DND-41 (cell line): ENCODE data around the gene DNLZ.

Experiments
- ATAC-seq: fragments of 200-7000 bp; cut with Tn5 transposase; 3 replicates; pipeline ENCODE4 v1.9.1; 2021; ENCODE audit warnings: low read depth; ENCODE audit not compliant: insufficient read depth
- DNase-seq: peaks from one replicate; pipeline ENCODE4 v3.0.0-alpha.2; 2020
- H2AFZ ChIP-seq: 2 replicates; pipeline ENCODE4 v1.6.0; 2012; ENCODE audit warnings: low read depth, low read length
- H3K27ac ChIP-seq: 2 replicates; pipeline ENCODE4 v1.5.1; 2012; ENCODE audit warnings: low read length, inconsistent platforms
- H3K27me3 ChIP-seq: fragments of 200-600 bp; sonication (generic); 2 replicates; pipeline ENCODE4 v1.6.0; 2012; ENCODE audit warnings: low read length, mild to moderate bottlenecking, inconsistent platforms; ENCODE audit not compliant: insufficient read depth, poor library complexity
- H3K36me3 ChIP-seq: 2 replicates; pipeline ENCODE4 v1.5.1; 2012; ENCODE audit warnings: low read length, inconsistent platforms; ENCODE audit not compliant: insufficient read depth
- H3K4me1 ChIP-seq: 2 replicates; pipeline ENCODE4 v1.5.1; 2012; ENCODE audit warnings: mild to moderate bottlenecking, low read length; ENCODE audit not compliant: insufficient read depth
- H3K4me2 ChIP-seq: 2 replicates; pipeline ENCODE4 v1.6.0; 2012; ENCODE audit warnings: mild to moderate bottlenecking, moderate library complexity, low read length, inconsistent platforms; ENCODE audit not compliant: insufficient read depth
- H3K4me3 ChIP-seq, 2 experiments: fragments of 200-600 bp in 1 of 2; shearing (Covaris generic) in 1 of 2; 2 replicates each; pipeline ENCODE4 v1.5.1; 2012 to 2016; ENCODE audit warnings: inconsistent platforms in 2 of 2, low read length in 2 of 2, mild to moderate bottlenecking in 2 of 2, low read depth in 1 of 2, moderate library complexity in 1 of 2
- H3K79me2 ChIP-seq: 2 replicates; pipeline ENCODE4 v1.6.0; 2012; ENCODE audit warnings: low read length, inconsistent platforms; ENCODE audit not compliant: insufficient read depth
- H3K9ac ChIP-seq: 2 replicates; pipeline ENCODE4 v1.6.0; 2012; ENCODE audit warnings: low read depth, mild to moderate bottlenecking, inconsistent platforms, low read length, moderate library complexity
- H3K9me3 ChIP-seq: 2 replicates; pipeline ENCODE4 v1.5.1; 2012; ENCODE audit warnings: low read length, moderate library complexity, mild to moderate bottlenecking, inconsistent platforms; ENCODE audit not compliant: insufficient read depth, severe bottlenecking
- H4K20me1 ChIP-seq: 2 replicates; pipeline ENCODE4 v1.6.0; 2012; ENCODE audit warnings: low read length; ENCODE audit not compliant: insufficient read depth
- CTCF ChIP-seq: IDR thresholded peaks from 2 replicates; pipeline ENCODE4 v1.5.1; 2012; ENCODE audit warnings: borderline replicate concordance, low read length, moderate library complexity, mild to moderate bottlenecking; ENCODE audit not compliant: poor library complexity, severe bottlenecking; ENCODE audit errors: extremely low read depth
- EZH2 ChIP-seq: IDR thresholded peaks from 3 replicates; pipeline ENCODE4 v1.6.1; 2012; ENCODE audit warnings: borderline replicate concordance, low read depth, mild to moderate bottlenecking, moderate library complexity, low read length, inconsistent platforms; ENCODE audit not compliant: severe bottlenecking

The DNLZ gene

GRCh38 chr9:136364942-136365774 is 1.6 kb upstream of the DNLZ start:
- no peak for ATAC-seq
- Histone ChIP-seq H3K4me2 (no peak overlapping the region), H3K36me3 (peaks cover 31% of the 10 kb centered on the region), H3K79me2 (peaks cover 28% of the 10 kb centered on the region), H3K4me1 (peaks cover 22% of the 10 kb centered on the region), H3K9me3 (no peaks in the 10 kb centered on the region), H3K9ac (peak overlapping the region; percentile 86; the same call in 1 of the 2 replicates), H3K27ac (no peak overlapping the region), H3K4me3 (no peak overlapping the region), H3K27me3 (no peaks in the 10 kb centered on the region), H2AFZ (no peak overlapping the region), H4K20me1 (peaks cover 63% of the 10 kb centered on the region)
- no peak for DNase-seq
- TF ChIP-seq CTCF = no peak
- TF ChIP-seq EZH2 = no peak

- H3K4me1 ChIP-seq = peaks cover 22% of the 10 kb centered on the region
- peak overlapping the region in 1 of 2 experiments; percentile 85; a peak in 3 of 4 replicates for H3K4me3 ChIP-seq
- no peaks in the 10 kb centered on the region for H3K27me3 ChIP-seq
- DNase-seq (no peak), ATAC-seq (no peak)
- H3K36me3 ChIP-seq = peaks cover 31% of the 10 kb centered on the region
- peak overlapping the region; percentile 74 for H3K27ac ChIP-seq
- H3K4me2 ChIP-seq = peak overlapping the region; percentile 96
- peak overlapping the region; percentile 58; the same call in 1 of the 2 replicates for H2AFZ ChIP-seq
- no peaks in the 10 kb centered on the region for H3K9me3 ChIP-seq
- H3K79me2 ChIP-seq = peaks cover 28% of the 10 kb centered on the region
- no peak for TF ChIP-seq CTCF
- no peak for TF ChIP-seq EZH2
- H4K20me1 ChIP-seq = peaks cover 58% of the 10 kb centered on the region
- H3K9ac ChIP-seq = peak overlapping the region; percentile 86
These were observed 605 bp upstream of the DNLZ start for GRCh38 chr9:136363949-136364748.

- Histone ChIP-seq H3K9ac (no peak overlapping the region; the same call in 1 of the 2 replicates), H3K27me3 (no peaks in the 10 kb centered on the region), H3K4me3 (peak overlapping the region in 1 of 2 experiments; percentile 85; a peak in 2 of 4 replicates), H3K4me2 (peak overlapping the region; percentile 96; the same call in 1 of the 2 replicates), H3K79me2 (peaks cover 28% of the 10 kb centered on the region), H3K4me1 (peaks cover 22% of the 10 kb centered on the region), H3K27ac (no peak overlapping the region), H3K9me3 (no peaks in the 10 kb centered on the region), H3K36me3 (peaks cover 27% of the 10 kb centered on the region), H2AFZ (no peak overlapping the region), H4K20me1 (peaks cover 46% of the 10 kb centered on the region)
- TF ChIP-seq CTCF (no peak), EZH2 (no peak)
- ATAC-seq (no peak), DNase-seq (no peak)
These were observed 1.1 kb downstream of the DNLZ start for GRCh38 chr9:136362450-136362784.
